Measurements from ENCODE around the gene TMCC3.
A peak's percentile ranks its signal among the peaks of the same experiment; 100 is the strongest.
"Not testable (repeated sequence)": the region's sequence is repeated elsewhere in the genome, so short reads cannot be mapped to it uniquely, and the experiment has no call there.

Gene TMCC3

GRCh38 chr12:94633401-94633800, 17.0 kb downstream of the TMCC3 start:
- DNase-seq, result no peak

- no peak for DNase-seq
Observed at GRCh38 chr12:94631058-94631457, 19.3 kb downstream of the TMCC3 start.

- no peak for DNase-seq
Observed at GRCh38 chr12:94628819-94629472, 21.4 kb downstream of the TMCC3 start.

GRCh38 chr12:94628369-94628768, 22.0 kb downstream of the TMCC3 start:
- no peak for DNase-seq

GRCh38 chr12:94625531-94625930, 24.8 kb downstream of the TMCC3 start:
- no peak for DNase-seq

GRCh38 chr12:94623161-94623920, 27.0 kb downstream of the TMCC3 start:
- no peak for DNase-seq

GRCh38 chr12:94622475-94622874, 27.9 kb downstream of the TMCC3 start:
- DNase-seq, result no peak

- peak; percentile 6 for DNase-seq
Observed at GRCh38 chr12:94621662-94622359, 28.5 kb downstream of the TMCC3 start.

- DNase-seq, result no peak
Observed at GRCh38 chr12:94620621-94621020, 29.7 kb downstream of the TMCC3 start.

- DNase-seq, result no peak
Observed at GRCh38 chr12:94618995-94619695, 31.2 kb downstream of the TMCC3 start.

GRCh38 chr12:94617101-94617500, 33.3 kb downstream of the TMCC3 start:
- DNase-seq, result no peak

GRCh38 chr12:94616203-94616729, 34.1 kb downstream of the TMCC3 start:
- DNase-seq, result peak; percentile 87

- DNase-seq, result peak; percentile 22
Observed at GRCh38 chr12:94615260-94616181, 34.8 kb downstream of the TMCC3 start.

- DNase-seq, result no peak
Observed at GRCh38 chr12:94614288-94614721, 36.1 kb downstream of the TMCC3 start.

- DNase-seq, result no peak
Observed at GRCh38 chr12:94609917-94610443, 40.4 kb downstream of the TMCC3 start.

GRCh38 chr12:94606810-94607209, 43.5 kb downstream of the TMCC3 start:
- DNase-seq, result not testable (repeated sequence)

GRCh38 chr12:94604366-94604698, 46.0 kb downstream of the TMCC3 start:
- no peak for DNase-seq

GRCh38 chr12:94603434-94604365, 46.7 kb downstream of the TMCC3 start:
- DNase-seq, result peak; percentile 67

- DNase-seq, result no peak
Observed at GRCh38 chr12:94602024-94602423, 48.3 kb downstream of the TMCC3 start.

- not testable (repeated sequence) for DNase-seq
Observed at GRCh38 chr12:94601307-94601706, 49.0 kb downstream of the TMCC3 start.
